GM10248 (cell line): ENCODE results near the gene NR1D2.

ENCODE experiments used
- CTCF ChIA-PET: fragments of 300-600 bp; sonication (Branson Sonifier 250); formaldehyde crosslinking; extraction: SDS; loops from one replicate; lab custom pipeline; 2021; ENCODE audit warnings: antibody characterized with exemption; lab: Yijun Ruan, JAX
- POLR2A ChIA-PET: fragments of 350-650 bp; sonication (Branson Sonifier 250); formaldehyde crosslinking; extraction: SDS; loops from one replicate; lab custom pipeline; 2020; ENCODE audit warnings: antibody characterized with exemption; lab: Yijun Ruan, JAX
- DNase-seq: peaks from one replicate; pipeline ENCODE4 v3.0.0; 2012; ENCODE audit errors: extremely low spot score
- TF ChIP-seq, protein P1 (sequence below): IDR thresholded peaks from 2 replicates; pipeline ENCODE4 v1.5.1; 2012; ENCODE audit warnings: mild to moderate bottlenecking, low read depth; ENCODE audit errors: extremely low read depth, missing control alignments, control extremely low read depth

Gene NR1D2

DNA sequence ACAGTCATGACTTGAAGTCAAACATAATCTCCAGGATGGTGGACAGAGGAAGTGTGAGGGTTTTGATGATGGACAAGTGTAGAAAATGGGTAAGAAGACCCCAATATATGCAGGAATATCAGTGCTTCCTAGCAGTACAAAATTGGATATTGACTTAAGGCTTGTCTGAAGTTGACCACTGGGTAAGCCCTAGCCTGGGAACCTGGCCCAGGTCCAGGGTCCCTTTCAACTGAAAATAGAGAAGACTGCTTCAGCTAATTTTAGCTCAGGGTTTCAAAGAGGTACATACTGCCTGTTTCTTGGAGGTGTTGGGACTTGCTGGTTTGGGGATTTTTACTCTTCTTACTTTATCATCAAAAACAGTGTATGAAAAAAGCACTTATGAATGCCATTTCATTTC lies 4.7 kb downstream of the NR1D2 start:
- ChIA-PET CTCF (interaction anchor here (1.5 to 1.8 kb wide), 2 partner anchors 16 to 28 kb away, joined by 3 to 4 read pairs; no protein-coding TSS in a partner anchor), POLR2A (interaction anchor here (2.2 kb wide), 1 partner anchor 33 kb away, joined by 5 read pairs; the partner anchor contains the start of genes NKIRAS1 and RPL15)
- peak; percentile 24 for DNase-seq
- TF ChIP-seq, protein P1, sequence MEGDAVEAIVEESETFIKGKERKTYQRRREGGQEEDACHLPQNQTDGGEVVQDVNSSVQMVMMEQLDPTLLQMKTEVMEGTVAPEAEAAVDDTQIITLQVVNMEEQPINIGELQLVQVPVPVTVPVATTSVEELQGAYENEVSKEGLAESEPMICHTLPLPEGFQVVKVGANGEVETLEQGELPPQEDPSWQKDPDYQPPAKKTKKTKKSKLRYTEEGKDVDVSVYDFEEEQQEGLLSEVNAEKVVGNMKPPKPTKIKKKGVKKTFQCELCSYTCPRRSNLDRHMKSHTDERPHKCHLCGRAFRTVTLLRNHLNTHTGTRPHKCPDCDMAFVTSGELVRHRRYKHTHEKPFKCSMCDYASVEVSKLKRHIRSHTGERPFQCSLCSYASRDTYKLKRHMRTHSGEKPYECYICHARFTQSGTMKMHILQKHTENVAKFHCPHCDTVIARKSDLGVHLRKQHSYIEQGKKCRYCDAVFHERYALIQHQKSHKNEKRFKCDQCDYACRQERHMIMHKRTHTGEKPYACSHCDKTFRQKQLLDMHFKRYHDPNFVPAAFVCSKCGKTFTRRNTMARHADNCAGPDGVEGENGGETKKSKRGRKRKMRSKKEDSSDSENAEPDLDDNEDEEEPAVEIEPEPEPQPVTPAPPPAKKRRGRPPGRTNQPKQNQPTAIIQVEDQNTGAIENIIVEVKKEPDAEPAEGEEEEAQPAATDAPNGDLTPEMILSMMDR: no peak

DNA sequence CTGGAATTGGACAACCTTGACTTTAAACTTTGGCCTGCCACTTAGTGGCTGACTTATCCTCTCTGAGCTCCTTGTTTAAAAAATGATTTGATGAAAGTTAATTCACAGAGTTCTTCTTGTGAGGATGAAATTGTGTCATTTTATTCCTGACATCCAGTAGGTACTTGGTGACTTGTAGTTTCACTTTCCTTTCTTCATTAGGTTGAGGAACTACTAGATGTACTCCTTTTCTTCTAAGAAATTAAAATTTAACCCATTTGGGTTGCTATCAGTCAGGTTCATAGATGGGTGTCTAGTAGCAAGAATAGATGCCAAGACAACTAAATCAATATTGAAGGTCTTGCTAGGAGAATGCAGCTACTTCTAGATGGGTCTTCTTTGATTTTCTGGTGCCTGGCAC lies 5.2 kb downstream of the NR1D2 start:
- no peak for DNase-seq
- ChIA-PET POLR2A (interaction anchor here (0.6 to 2.2 kb wide), 3 partner anchors 15 to 33 kb away, joined by 3 to 5 read pairs (median 3); partner anchors contain the start of genes NKIRAS1 and RPL15), CTCF (interaction anchor here (1.5 to 1.8 kb wide), 2 partner anchors 15 to 27 kb away, joined by 3 to 4 read pairs; no protein-coding TSS in a partner anchor)
- TF ChIP-seq, protein P1: no peak

DNA sequence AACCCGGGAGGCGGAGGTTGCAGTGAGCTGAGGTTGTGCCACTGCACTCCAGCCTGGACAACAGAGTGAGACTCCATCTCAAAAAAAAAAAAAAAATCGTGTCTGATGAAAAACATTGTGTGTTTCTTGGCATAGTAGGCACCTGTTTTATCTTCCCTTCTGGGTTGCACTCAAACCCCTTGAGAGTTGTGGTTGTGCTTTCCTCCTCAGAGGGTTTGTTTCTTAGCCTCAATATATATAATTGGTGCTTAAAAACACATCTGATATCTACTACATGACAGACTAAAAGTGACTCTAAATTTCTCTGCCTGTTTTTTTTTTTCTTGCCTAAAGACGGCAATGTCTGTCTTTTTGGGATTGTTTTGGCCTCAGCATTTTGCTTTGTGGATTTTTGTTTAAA lies 7.6 kb downstream of the NR1D2 start:
- ChIA-PET CTCF (no interaction called here), POLR2A (no interaction called here)
- DNase-seq: no peak
- TF ChIP-seq, protein P1: no peak

DNA sequence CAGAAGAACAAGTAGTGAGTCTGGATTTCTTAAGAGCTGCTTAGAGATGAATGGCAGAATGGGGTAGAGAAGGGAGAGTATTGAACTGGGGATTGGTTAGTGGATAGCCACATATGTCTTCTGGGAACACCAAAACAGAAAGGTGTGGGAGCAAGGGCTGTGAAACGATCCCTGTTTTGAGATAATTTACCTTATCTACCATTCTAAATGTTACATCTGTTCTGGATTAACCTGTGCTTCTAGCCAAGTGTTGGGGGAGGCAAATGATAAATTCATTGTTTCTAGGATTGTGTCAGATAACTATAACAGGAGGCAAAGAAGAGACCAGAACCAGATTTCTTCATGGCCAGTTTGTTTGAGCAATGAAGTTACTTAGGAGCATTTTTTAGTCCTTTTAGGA lies 8.4 kb downstream of the NR1D2 start:
- ChIA-PET CTCF (interaction anchor here (1.2 kb wide), 1 partner anchor 14 kb away, joined by 3 read pairs; no protein-coding TSS in a partner anchor), POLR2A (no interaction called here)
- TF ChIP-seq, protein P1: no peak
- no peak for DNase-seq

DNA sequence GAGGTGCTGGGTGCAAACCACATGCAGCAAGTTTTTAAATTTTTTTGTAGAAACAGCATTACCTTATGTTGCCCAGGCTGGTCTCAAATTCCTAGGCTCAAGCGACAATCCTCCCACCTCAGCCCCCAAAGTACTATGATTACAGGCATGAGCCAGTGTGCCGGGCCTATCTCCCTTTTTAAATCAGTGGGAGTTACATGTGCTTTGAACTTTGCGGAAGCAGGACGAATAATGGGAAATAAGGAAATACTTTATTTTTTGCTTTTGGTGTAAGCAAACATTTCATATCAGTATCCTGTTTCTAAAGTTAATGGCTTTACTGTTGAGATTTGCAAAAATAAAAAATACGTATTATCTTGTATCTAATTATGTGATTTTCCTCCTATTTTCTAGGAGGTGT lies 9.1 kb downstream of the NR1D2 start:
- TF ChIP-seq, protein P1: no peak
- ChIA-PET POLR2A (no interaction called here), CTCF (interaction anchor here (1.2 kb wide), 1 partner anchor 14 kb away, joined by 3 read pairs; no protein-coding TSS in a partner anchor)
- DNase-seq: no peak

DNA sequence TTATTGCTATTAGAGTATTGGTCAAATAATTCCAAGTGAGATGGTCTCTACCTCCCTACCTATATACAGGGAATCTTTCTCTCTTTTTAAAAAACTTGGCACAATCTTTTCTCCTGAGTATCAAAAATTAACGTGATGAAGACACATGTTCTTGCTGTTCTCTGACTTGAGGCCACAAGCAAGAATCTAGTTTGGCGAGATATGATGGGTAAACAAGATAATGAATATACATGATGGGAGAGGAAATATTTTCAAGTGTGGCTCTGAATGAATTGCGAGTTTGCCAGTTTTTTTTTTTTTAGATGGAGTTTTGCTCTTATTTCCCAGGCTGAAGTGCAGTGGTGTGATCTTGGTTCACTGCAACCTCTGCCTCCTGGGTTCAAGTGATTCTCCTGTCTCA lies 11.6 kb downstream of the NR1D2 start:
- DNase-seq: no peak
- TF ChIP-seq, protein P1: no peak
- CTCF ChIA-PET: interaction anchor here (1.5 kb wide), 1 partner anchor 25 kb away, joined by 3 read pairs; no protein-coding TSS in a partner anchor
- POLR2A ChIA-PET: no interaction called here
